Jurkat, Clone E6-1 (cell line): ENCODE measurements around the gene ELK4.
A peak's percentile ranks its signal among the peaks of the same experiment; 100 is the strongest.

Experiments
- DNase-seq: peaks from one replicate; pipeline ENCODE4 v3.0.0-alpha.2; 2011; ENCODE audit warnings: low read depth, low spot score
- H3K4me3 ChIP-seq: 2 replicates; pipeline ENCODE4 v1.5.1; 2011; ENCODE audit warnings: mild to moderate bottlenecking, low read length, control low read depth, moderate library complexity

The ELK4 gene

GRCh38 chr1:205632669-205633169, 908 bp upstream of the ELK4 start:
- peak overlapping the region; percentile 77 for H3K4me3 ChIP-seq
- DNase-seq, result no peak

- H3K4me3 ChIP-seq, result peak overlapping the region; percentile 77
- peak; percentile 91 for DNase-seq
Observed at GRCh38 chr1:205631010-205631767, 622 bp downstream of the ELK4 start.

DNA sequence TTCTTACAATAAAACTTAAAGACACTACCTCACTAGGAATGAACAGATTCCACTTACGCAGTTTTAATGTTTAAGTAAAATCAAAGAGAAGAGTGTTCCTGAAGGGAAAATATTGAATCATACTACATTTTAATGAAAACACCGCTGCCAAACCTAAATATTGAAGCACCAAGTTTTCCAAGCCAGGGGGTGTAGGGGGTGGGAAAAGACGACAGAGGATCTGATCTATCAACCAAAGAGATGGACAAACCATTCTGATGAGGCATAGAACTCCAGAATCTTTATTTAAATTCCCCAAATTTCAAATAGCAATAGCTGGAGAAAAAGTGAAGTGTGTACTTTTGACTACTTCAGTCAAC, 1.2 kb downstream of the ELK4 start:
- H3K4me3 ChIP-seq, result peak overlapping the region; percentile 77

DNA sequence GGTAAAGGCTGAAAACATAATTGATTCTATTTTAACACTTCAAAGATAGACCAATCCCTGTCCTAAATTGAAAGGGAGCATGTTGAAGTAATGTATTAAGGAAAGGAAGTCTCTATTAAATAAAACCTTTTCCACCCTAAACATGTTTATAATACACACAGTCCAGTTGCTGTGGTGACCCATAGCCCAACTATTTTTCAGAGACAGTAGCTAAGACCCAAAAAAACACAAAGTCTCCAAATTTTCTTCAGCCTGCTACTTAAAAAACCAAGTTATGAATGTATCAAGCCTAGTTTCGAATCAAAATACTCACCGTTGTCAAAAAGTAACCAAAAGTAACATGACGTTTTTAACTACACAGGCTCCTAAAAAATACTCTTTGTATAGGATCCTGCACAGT, 1.6 kb downstream of the ELK4 start:
- no peak for DNase-seq
- peak overlapping the region; percentile 77 for H3K4me3 ChIP-seq

More for the DNA sequence above, 1.2 kb downstream of the ELK4 start:
- no peak for DNase-seq

- no peak for DNase-seq
- peak overlapping the region; percentile 77; the same call in 1 of the 2 replicates for H3K4me3 ChIP-seq
Observed at GRCh38 chr1:205629751-205630150, 2.1 kb downstream of the ELK4 start.

DNA sequence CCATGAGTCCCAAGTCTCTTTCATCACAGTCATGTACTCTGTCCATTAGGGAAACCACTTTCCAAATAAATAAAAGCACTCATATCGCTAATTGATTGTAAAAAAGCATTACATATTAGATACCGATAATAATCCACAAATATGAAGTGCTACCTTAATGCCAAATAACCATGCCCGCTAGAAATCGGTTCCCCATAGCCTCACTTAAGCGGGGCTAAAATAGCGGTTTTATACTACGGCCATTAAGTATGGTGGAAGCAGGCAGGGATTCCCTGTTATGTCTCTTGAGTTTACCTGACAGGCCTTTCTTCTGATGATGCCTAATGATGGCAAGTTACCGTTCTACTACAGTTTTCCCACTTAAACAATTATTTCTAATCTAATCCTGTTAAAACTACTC, 3.9 kb downstream of the ELK4 start:
- no peak overlapping the region for H3K4me3 ChIP-seq
- DNase-seq, result no peak

DNA sequence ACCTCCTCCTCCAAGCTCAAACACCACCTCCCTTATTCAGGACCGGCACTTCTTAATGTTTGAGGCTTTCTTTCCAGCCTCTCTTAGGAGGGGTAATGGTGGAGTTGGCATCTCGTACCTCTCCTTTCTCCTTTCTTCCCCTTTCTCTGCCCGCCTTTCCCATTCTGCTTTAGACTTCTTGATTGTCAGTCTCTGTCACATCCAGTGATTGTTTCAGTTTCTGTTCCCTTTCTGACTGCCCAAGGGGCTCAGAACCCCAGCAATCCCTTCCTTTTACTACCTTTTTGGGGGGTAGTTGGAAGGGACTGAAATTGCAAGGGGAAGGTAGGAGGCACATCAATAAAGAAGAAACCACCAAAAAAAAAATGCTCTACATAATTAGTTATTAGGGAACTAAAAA, 5.6 kb downstream of the ELK4 start:
- DNase-seq, result no peak
- H3K4me3 ChIP-seq, result no peak overlapping the region

DNA sequence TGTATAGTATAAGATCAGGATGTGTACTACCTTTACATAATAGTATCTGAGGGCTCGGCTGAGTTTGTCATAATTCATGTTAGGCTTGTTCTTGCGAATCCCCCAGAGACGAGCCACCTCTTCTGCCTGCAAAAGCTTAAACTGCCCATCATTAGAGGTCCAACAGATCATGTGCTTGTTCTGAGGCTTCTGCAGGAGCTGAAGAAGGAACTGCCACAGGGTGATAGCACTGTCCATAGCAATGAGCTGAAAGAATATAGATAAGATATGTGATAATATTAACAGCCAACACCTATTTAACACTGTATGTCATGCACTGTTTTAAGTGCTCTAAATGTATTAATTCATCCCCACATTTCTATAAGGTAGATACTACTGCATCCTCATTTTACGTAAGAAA, 8.2 kb downstream of the ELK4 start:
- no peak for DNase-seq
- no peak overlapping the region for H3K4me3 ChIP-seq

- H3K4me3 ChIP-seq, result no peak overlapping the region
- no peak for DNase-seq
Observed at GRCh38 chr1:205620269-205620668, 11.5 kb downstream of the ELK4 start.

DNA sequence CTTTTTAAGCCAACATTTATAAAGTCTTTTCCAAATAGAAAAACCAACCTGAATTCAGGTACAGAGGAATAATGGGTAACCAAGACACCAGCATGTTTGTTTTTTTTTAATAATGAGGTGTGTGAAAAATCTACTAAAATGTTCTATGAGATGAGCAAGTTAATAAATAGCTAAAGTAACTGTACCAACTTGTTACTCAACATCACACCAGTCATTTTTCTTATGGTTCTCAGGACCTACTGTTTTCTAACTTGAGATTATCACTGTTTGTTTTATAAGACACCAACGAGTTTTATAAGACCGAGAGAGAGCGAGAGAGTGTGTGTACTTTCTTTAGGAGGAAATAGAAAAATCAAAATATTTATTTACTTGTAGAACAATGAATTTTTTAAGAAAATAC, 12.4 kb downstream of the ELK4 start:
- DNase-seq, result no peak
- H3K4me3 ChIP-seq, result no peak overlapping the region

GRCh38 chr1:205616563-205617293, 15.1 kb downstream of the ELK4 start:
- no peak for DNase-seq
- no peak overlapping the region for H3K4me3 ChIP-seq

- DNase-seq, result no peak
Observed at GRCh38 chr1:205615789-205616188, 16.0 kb downstream of the ELK4 start.

GRCh38 chr1:205613854-205614412, 17.9 kb downstream of the ELK4 start:
- DNase-seq, result no peak
- H3K4me3 ChIP-seq, result no peak overlapping the region

More at GRCh38 chr1:205615789-205616188, 16.0 kb downstream of the ELK4 start:
- no peak overlapping the region for H3K4me3 ChIP-seq

GRCh38 chr1:205612556-205612955, 19.3 kb downstream of the ELK4 start:
- no peak for DNase-seq
- H3K4me3 ChIP-seq, result no peak overlapping the region

DNA sequence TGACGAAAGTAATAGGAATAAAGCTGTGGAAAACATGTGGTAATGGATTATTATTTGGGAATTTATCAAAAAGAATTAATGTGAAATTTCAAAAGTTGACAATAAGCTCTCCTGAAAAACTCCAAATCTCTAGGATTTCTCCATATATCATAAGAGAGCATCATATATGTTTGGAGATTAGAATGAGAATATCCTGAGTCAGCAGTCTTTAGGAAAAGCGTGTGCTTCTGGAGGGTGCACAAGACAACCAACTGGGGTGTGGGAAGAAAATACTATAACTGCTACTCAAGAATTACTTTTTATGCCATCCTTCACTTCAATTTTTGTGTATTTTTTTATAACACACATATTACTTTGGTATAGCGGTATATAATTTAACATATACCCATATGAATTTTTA, 19.7 kb downstream of the ELK4 start:
- DNase-seq, result no peak

GRCh38 chr1:205610901-205611466, 20.8 kb downstream of the ELK4 start:
- H3K4me3 ChIP-seq, result no peak overlapping the region
- DNase-seq, result no peak

More for the DNA sequence above, 19.7 kb downstream of the ELK4 start:
- H3K4me3 ChIP-seq, result no peak overlapping the region

- no peak for DNase-seq
- no peak overlapping the region for H3K4me3 ChIP-seq
Observed at GRCh38 chr1:205610036-205610435, 21.8 kb downstream of the ELK4 start.

GRCh38 chr1:205604825-205605505, 26.8 kb downstream of the ELK4 start:
- DNase-seq, result no peak
- no peak overlapping the region for H3K4me3 ChIP-seq

- no peak for DNase-seq
- H3K4me3 ChIP-seq, result no peak overlapping the region
Observed at GRCh38 chr1:205604059-205604458, 27.8 kb downstream of the ELK4 start.
